CD4-positive, alpha-beta T cell treated with Interleukin-4 for 4 hours (primary cell): ENCODE results near the gene GJA3.
"Not testable (repeated sequence)": the region's sequence is repeated elsewhere in the genome, so short reads cannot be mapped to it uniquely, and the experiment has no call there.

Experiments
- DNase-seq: peaks from one replicate; pipeline ENCODE4 v3.0.0-alpha.2; 2020

The GJA3 gene

GRCh38 chr13:20181188-20181587, 20.3 kb upstream of the GJA3 start:
- DNase-seq, result no peak

GRCh38 chr13:20178156-20178555, 17.3 kb upstream of the GJA3 start:
- no peak for DNase-seq

GRCh38 chr13:20177049-20177831, 16.4 kb upstream of the GJA3 start:
- no peak for DNase-seq

GRCh38 chr13:20175907-20176652, 15.2 kb upstream of the GJA3 start:
- DNase-seq, result no peak

GRCh38 chr13:20175406-20175794, 14.5 kb upstream of the GJA3 start:
- no peak for DNase-seq

- DNase-seq, result peak; percentile 68
These were observed 14.0 kb upstream of the GJA3 start for GRCh38 chr13:20174656-20175405.

- DNase-seq, result no peak
These were observed 12.4 kb upstream of the GJA3 start for GRCh38 chr13:20173116-20173746.

- no peak for DNase-seq
These were observed 10.5 kb upstream of the GJA3 start for GRCh38 chr13:20171364-20171763.

GRCh38 chr13:20170921-20171320, 10.1 kb upstream of the GJA3 start:
- no peak for DNase-seq

GRCh38 chr13:20168396-20168795, 7.5 kb upstream of the GJA3 start:
- no peak for DNase-seq

- no peak for DNase-seq
These were observed 4.8 kb upstream of the GJA3 start for GRCh38 chr13:20165417-20166257.

- DNase-seq, result no peak
These were observed 1.1 kb upstream of the GJA3 start for GRCh38 chr13:20161951-20162300.

- DNase-seq, result peak; percentile 40
These were observed 561 bp upstream of the GJA3 start for GRCh38 chr13:20161275-20161950.

- no peak for DNase-seq
These were observed 1.1 kb downstream of the GJA3 start for GRCh38 chr13:20159646-20160305.

GRCh38 chr13:20157151-20157796, 3.6 kb downstream of the GJA3 start:
- DNase-seq, result no peak

- no peak for DNase-seq
These were observed 4.2 kb downstream of the GJA3 start for GRCh38 chr13:20156702-20157101.

- DNase-seq, result not testable (repeated sequence)
These were observed 7.6 kb downstream of the GJA3 start for GRCh38 chr13:20153290-20153689.

GRCh38 chr13:20151612-20152011, 9.2 kb downstream of the GJA3 start:
- DNase-seq, result no peak

GRCh38 chr13:20151016-20151415, 9.8 kb downstream of the GJA3 start:
- DNase-seq, result no peak

GRCh38 chr13:20150561-20150960, 10.3 kb downstream of the GJA3 start:
- DNase-seq, result no peak

GRCh38 chr13:20149762-20150161, 11.1 kb downstream of the GJA3 start:
- no peak for DNase-seq
